CD8-positive, alpha-beta memory T cell (primary cell): ENCODE measurements around the gene ABCG8. TPM values are rescaled to one million over a fixed set of nuclear protein-coding genes. Genes with fewer than 3 reads are reported as not detected.

ENCODE experiments used
- CTCF ChIA-PET: fragments of 350-600 bp; sonication (Branson Sonifier 250); formaldehyde crosslinking; loops from one replicate; lab custom pipeline; 2021; ENCODE audit warnings: antibody characterized with exemption; lab: Charles Lee
- POLR2A ChIA-PET: fragments of 350-600 bp; sonication (Branson Sonifier 250); formaldehyde crosslinking; loops from one replicate; lab custom pipeline; 2021; ENCODE audit warnings: antibody characterized with exemption; lab: Charles Lee
- DNase-seq, 5 donors: peaks; one replicate each; pipeline versions ENCODE4 v3.0.0 to v3.0.0-alpha.2; 2020 to 2022; ENCODE audit warnings: mixed read lengths in 1 of 5
- H3K27ac ChIP-seq: one replicate; pipeline ENCODE4 v1.7.0; 2013; ENCODE audit warnings: low read depth, mild to moderate bottlenecking, low read length, moderate library complexity
- H3K27me3 ChIP-seq: 2 replicates; pipeline ENCODE4 v1.7.0; 2013; ENCODE audit warnings: low read length, mild to moderate bottlenecking; ENCODE audit not compliant: insufficient read depth, poor library complexity, severe bottlenecking
- H3K36me3 ChIP-seq: 2 replicates; pipeline ENCODE4 v1.7.0; 2013; ENCODE audit warnings: mild to moderate bottlenecking, low read length, moderate library complexity; ENCODE audit not compliant: insufficient read depth
- H3K4me1 ChIP-seq: 2 replicates; pipeline ENCODE4 v1.7.0; 2013; ENCODE audit warnings: mild to moderate bottlenecking, low read length, moderate library complexity; ENCODE audit not compliant: insufficient read depth
- H3K4me3 ChIP-seq: 2 replicates; pipeline ENCODE4 v1.7.0; 2013; ENCODE audit warnings: mild to moderate bottlenecking, low read length
- H3K9me3 ChIP-seq: 2 replicates; pipeline ENCODE4 v1.7.0; 2013; ENCODE audit warnings: mild to moderate bottlenecking, low read length
- H3K27ac Mint-ChIP-seq, 8 donors: one replicate each; pipeline ENCODE4 v1.8.0; 2020 to 2021; ENCODE audit warnings: mixed read lengths in 8 of 8, mild to moderate bottlenecking in 6 of 8, inconsistent platforms in 3 of 8, moderate library complexity in 3 of 8
- H3K27me3 Mint-ChIP-seq, 2 donors: one replicate each; pipeline ENCODE4 v1.8.0; 2020 to 2021; ENCODE audit warnings: mixed read lengths in 2 of 2, mild to moderate bottlenecking in 1 of 2, moderate library complexity in 1 of 2
- H3K36me3 Mint-ChIP-seq, 3 donors: one replicate each; pipeline ENCODE4 v1.8.0; 2020 to 2021; ENCODE audit warnings: mixed read lengths in 3 of 3, inconsistent platforms in 1 of 3, mild to moderate bottlenecking in 1 of 3
- H3K4me1 Mint-ChIP-seq, 3 donors: one replicate each; pipeline ENCODE4 v1.8.0; 2020 to 2021; ENCODE audit warnings: mixed read lengths in 3 of 3, inconsistent platforms in 1 of 3, mild to moderate bottlenecking in 1 of 3
- H3K4me3 Mint-ChIP-seq, 7 donors: one replicate each; pipeline ENCODE4 v1.8.0; 2020 to 2021; ENCODE audit warnings: mixed read lengths in 7 of 7, mild to moderate bottlenecking in 6 of 7, moderate library complexity in 4 of 7, inconsistent platforms in 2 of 7
- H3K9me3 Mint-ChIP-seq, 5 donors: one replicate each; pipeline ENCODE4 v1.8.0; 2020 to 2022; ENCODE audit warnings: mixed read lengths in 5 of 5, mild to moderate bottlenecking in 3 of 5, moderate library complexity in 2 of 5, inconsistent platforms in 1 of 5
- polyA plus RNA-seq: library from polyadenylated mRNA; unstranded; fragments of 300-500 nt; fragmentation: Illumina TruSeq; gene quantifications from one replicate; pipeline ENCODE4 v1.2.3, GENCODE V29; 2021
- total RNA-seq, 2 experiments: library from RNA; stranded (reverse); gene quantifications; one replicate each; pipeline ENCODE4 v1.2.3, GENCODE V29; 2021

ABCG8 gene
- total and polyA plus RNA-seq, 3 experiments from 2014 or later, result not detected

DNA sequence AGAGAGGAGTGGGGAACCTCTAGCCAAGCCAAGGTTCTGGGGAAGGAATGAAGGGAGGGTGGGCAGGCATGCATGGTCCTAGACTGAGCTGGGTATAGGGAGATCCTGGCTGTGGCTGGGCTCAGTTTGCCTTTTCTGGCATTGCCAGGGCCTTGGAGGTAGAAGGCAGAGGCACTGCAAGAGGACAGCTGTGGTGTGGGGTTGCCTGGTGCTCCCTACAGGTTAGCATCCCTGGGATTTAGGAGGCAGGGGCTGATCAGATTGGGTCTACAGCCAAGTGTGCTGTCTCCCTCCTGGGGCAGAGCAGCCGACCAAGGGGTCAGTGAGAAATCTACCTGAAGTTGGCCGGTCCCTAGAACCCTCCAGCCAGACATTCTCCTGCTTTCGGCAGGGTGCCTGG is 15.9 kb downstream of the ABCG8 start:
- H3K4me3 Mint-ChIP-seq, result no peak overlapping the region
- peaks cover 9 to 52% of the 10 kb centered on the region in 2 donors for H3K27me3 Mint-ChIP-seq
- ChIA-PET POLR2A (no interaction called here), CTCF (interaction anchor here (0.7 kb wide), 1 partner anchor 11 kb away, joined by 3 read pairs; no protein-coding TSS in a partner anchor)
- Histone ChIP-seq H3K4me1 (no peaks in the 10 kb centered on the region), H3K27ac (no peak overlapping the region), H3K4me3 (no peak overlapping the region), H3K9me3 (no peaks in the 10 kb centered on the region), H3K36me3 (no peaks in the 10 kb centered on the region), H3K27me3 (no peaks in the 10 kb centered on the region)
- DNase-seq, result no peak
- no peaks in the 10 kb centered on the region for H3K4me1 Mint-ChIP-seq
- H3K9me3 Mint-ChIP-seq, result no peaks in the 10 kb centered on the region
- no peaks in the 10 kb centered on the region for H3K36me3 Mint-ChIP-seq
- no peak overlapping the region for H3K27ac Mint-ChIP-seq

DNA sequence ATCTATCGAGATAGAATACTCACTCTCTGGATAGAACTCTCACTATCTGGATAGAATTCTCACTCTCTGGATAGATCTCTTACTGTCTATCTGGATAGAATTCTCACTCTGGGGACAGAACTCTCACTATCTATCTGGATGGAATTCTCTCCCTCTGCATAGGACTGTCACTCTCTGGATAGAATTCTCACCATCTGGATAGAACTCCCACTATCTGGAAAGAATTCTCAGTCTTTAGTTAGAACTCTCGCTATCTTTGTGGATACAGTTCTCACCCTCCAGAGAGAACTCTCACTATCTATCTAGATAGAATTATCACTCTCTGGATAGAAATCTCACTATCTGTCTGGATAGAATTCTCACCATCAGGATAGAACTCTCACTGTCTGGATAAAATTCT is 16.5 kb downstream of the ABCG8 start:
- no peaks in the 10 kb centered on the region for H3K4me1 ChIP-seq
- H3K36me3 ChIP-seq, result no peaks in the 10 kb centered on the region
- no peak for DNase-seq
- no peak overlapping the region for H3K27ac ChIP-seq
- Mint-ChIP-seq H3K36me3 (no peaks in the 10 kb centered on the region), H3K27me3 (peaks cover 11 to 55% of the 10 kb centered on the region in 2 donors), H3K9me3 (no peaks in the 10 kb centered on the region), H3K4me1 (no peaks in the 10 kb centered on the region), H3K4me3 (no peak overlapping the region), H3K27ac (no peak overlapping the region)
- H3K27me3 ChIP-seq, result no peaks in the 10 kb centered on the region
- ChIA-PET POLR2A (no interaction called here), CTCF (no interaction called here)
- H3K9me3 ChIP-seq, result no peaks in the 10 kb centered on the region
- H3K4me3 ChIP-seq, result no peak overlapping the region

DNA sequence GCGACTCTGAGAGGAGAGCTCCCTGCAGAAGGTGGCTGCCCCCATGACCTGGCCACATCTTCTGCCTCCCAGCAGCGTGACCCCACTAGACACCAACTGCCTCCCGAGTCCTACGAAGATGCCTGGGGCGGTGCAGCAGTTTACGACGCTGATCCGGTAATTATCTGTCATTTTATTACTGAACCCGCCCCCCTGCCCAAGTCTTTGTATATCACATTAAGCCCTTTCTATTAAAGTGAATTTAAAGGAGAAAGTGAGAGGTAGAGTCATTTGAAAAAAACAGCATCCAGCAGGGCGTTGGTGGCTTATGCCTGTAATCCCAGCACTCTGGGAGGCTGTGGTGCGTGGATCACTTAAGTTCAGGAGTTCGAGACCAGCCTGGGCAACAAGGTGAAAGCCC is 33.4 kb downstream of the ABCG8 start:
- no peaks in the 10 kb centered on the region for H3K36me3 ChIP-seq
- no peaks in the 10 kb centered on the region for H3K4me1 ChIP-seq
- H3K27ac Mint-ChIP-seq, result no peak overlapping the region
- H3K4me3 ChIP-seq, result no peak overlapping the region
- peaks cover 19 to 33% of the 10 kb centered on the region in 2 donors for H3K27me3 Mint-ChIP-seq
- POLR2A ChIA-PET, result no interaction called here
- H3K9me3 Mint-ChIP-seq, result no peaks in the 10 kb centered on the region
- CTCF ChIA-PET, result no interaction called here
- no peaks in the 10 kb centered on the region for H3K9me3 ChIP-seq
- H3K4me1 Mint-ChIP-seq, result no peaks in the 10 kb centered on the region
- DNase-seq, result no peak
- no peak overlapping the region for H3K27ac ChIP-seq
- H3K27me3 ChIP-seq, result peaks cover 6% of the 10 kb centered on the region
- H3K36me3 Mint-ChIP-seq, result no peaks in the 10 kb centered on the region
- H3K4me3 Mint-ChIP-seq, result no peak overlapping the region

DNA sequence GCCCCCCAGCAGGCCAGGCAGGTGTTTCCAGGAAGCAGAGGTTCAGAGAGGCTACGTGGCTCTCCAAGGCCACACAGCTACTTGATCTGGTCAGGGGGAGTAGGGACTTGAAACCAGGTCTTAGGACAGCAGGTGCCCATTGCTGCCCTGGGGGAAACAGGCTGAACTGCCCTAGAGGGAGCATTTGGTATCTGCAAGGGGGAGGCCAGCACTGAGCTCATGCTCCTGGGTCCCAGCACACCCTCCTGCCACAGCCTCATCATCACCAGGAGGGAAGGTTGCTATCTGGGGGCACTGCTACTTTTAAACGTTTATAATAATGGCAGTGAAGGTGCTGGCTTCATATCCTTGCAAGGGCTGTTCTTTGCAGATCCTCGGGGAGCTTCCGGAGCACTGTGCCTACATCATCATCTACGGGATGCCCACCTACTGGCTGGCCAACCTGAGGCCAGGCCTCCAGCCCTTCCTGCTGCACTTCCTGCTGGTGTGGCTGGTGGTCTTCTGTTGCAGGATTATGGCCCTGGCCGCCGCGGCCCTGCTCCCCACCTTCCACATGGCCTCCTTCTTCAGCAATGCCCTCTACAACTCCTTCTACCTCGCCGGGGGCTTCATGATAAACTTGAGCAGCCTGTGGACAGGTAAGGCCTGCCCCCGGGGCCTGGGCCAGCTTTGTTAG is 36.1 kb downstream of the ABCG8 start:
- H3K4me3 Mint-ChIP-seq, result no peak overlapping the region
- H3K36me3 Mint-ChIP-seq, result no peaks in the 10 kb centered on the region
- ChIA-PET POLR2A (no interaction called here), CTCF (no interaction called here)
- peaks cover 4 to 9% (median 6%) of the 10 kb centered on the region in 3 donors for H3K4me1 Mint-ChIP-seq
- H3K4me3 ChIP-seq, result no peak overlapping the region
- H3K9me3 Mint-ChIP-seq, result no peaks in the 10 kb centered on the region
- peaks cover 10 to 33% of the 10 kb centered on the region in 2 donors for H3K27me3 Mint-ChIP-seq
- H3K4me1 ChIP-seq, result no peaks in the 10 kb centered on the region
- peaks cover 11% of the 10 kb centered on the region for H3K27me3 ChIP-seq
- DNase-seq, result no peak
- H3K27ac ChIP-seq, result no peak overlapping the region
- no peak overlapping the region for H3K27ac Mint-ChIP-seq
- H3K36me3 ChIP-seq, result no peaks in the 10 kb centered on the region
- no peaks in the 10 kb centered on the region for H3K9me3 ChIP-seq

DNA sequence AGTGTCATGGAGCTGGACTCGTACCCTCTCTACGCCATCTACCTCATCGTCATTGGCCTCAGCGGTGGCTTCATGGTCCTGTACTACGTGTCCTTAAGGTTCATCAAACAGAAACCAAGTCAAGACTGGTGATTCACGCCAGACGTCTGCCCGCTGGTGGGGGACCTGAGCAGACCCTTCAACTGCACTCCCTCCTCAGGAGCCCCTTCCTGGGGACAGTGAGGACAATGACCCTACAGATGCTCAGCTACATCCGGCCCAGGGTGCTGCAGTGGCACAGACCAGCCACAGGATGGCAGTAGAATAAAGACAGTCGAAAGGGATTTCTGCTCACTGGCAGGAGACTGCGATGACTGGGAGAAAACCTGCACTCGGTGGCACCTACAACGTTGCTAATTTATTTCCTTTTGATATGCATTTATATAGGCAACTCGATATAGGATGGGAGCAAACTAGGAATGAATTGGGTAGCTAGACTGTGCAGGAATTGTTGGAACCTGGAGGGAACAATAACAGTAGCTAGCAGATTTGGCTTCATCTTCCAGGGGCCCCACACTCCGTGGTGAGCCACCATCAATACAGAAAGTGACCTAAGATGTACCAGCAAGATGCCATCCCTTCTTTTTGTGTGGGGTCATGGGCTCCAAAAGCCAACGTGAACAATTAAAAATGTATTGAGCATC is 39.2 kb downstream of the ABCG8 start:
- Histone ChIP-seq H3K36me3 (no peaks in the 10 kb centered on the region), H3K27me3 (peaks cover 11% of the 10 kb centered on the region), H3K4me1 (no peaks in the 10 kb centered on the region), H3K4me3 (no peak overlapping the region), H3K9me3 (no peaks in the 10 kb centered on the region), H3K27ac (no peak overlapping the region)
- ChIA-PET POLR2A (no interaction called here), CTCF (interaction anchor here (0.6 to 1.3 kb wide), 4 partner anchors 9 to 1081 kb away, joined by 3 to 5 read pairs (median 4); no protein-coding TSS in a partner anchor)
- H3K27me3 Mint-ChIP-seq, result peaks cover 9 to 30% of the 10 kb centered on the region in 2 donors
- peak; percentile 19 to 60 (median 36) for DNase-seq
- H3K4me1 Mint-ChIP-seq, result peaks cover 4 to 9% (median 6%) of the 10 kb centered on the region in 3 donors
- H3K36me3 Mint-ChIP-seq, result peaks cover 0 to 3% (median 0%) of the 10 kb centered on the region in 3 donors
- no peaks in the 10 kb centered on the region for H3K9me3 Mint-ChIP-seq
- H3K27ac Mint-ChIP-seq, result no peak overlapping the region
- peak overlapping the region in 1 of 7 donors; percentile 70 for H3K4me3 Mint-ChIP-seq

DNA sequence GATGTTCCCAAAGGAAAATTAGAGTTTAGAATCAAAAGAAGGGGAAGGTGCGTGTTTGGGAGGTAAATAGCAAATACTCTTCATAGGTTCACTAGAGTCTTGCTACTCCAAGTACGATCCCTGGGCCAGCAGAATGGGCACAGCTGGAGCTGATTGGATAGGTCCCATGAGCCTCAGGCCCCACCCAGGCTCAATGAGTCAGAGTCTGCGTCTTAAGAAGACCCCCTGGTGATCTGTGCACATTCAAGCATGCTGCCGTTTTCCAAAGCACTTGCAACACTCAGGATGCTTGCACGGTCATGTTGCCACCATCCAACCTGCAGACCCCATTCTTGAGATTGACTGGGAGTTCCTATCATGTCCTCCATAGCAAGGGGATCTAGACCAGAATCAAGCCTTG is 40.5 kb downstream of the ABCG8 start:
- H3K27ac ChIP-seq, result no peak overlapping the region
- no peaks in the 10 kb centered on the region for H3K36me3 ChIP-seq
- Mint-ChIP-seq H3K27me3 (peaks cover 2 to 20% of the 10 kb centered on the region in 2 donors), H3K36me3 (peaks cover 0 to 3% (median 0%) of the 10 kb centered on the region in 3 donors), H3K4me1 (peaks cover 4 to 9% (median 6%) of the 10 kb centered on the region in 3 donors), H3K9me3 (no peaks in the 10 kb centered on the region), H3K4me3 (no peak overlapping the region), H3K27ac (no peak overlapping the region)
- DNase-seq, result no peak
- H3K4me1 ChIP-seq, result no peaks in the 10 kb centered on the region
- no peak overlapping the region for H3K4me3 ChIP-seq
- H3K27me3 ChIP-seq, result peaks cover 11% of the 10 kb centered on the region
- H3K9me3 ChIP-seq, result no peaks in the 10 kb centered on the region
- CTCF ChIA-PET, result no interaction called here
- POLR2A ChIA-PET, result no interaction called here

DNA sequence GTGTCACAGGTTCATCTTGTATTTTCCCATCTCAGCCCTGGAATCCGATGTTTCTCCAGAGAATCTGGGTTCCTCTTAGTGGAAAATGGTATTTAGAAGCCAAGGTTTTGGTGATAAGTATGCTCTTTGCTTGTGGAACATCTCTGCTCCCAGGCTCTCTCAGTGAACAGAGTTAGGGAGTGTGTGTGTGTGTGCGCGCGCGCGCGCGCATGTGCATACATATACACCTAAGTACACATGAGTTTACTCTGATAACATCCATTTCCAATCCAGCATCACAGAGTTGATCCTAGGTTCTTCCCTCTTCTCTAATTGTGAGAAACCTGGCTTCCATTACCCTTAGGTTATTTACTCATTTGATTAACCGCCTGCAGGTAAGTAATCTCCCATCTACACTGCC is 41.7 kb downstream of the ABCG8 start:
- Histone ChIP-seq H3K4me3 (no peak overlapping the region), H3K9me3 (no peaks in the 10 kb centered on the region), H3K27me3 (peaks cover 11% of the 10 kb centered on the region), H3K36me3 (no peaks in the 10 kb centered on the region), H3K4me1 (no peaks in the 10 kb centered on the region), H3K27ac (no peak overlapping the region)
- Mint-ChIP-seq H3K4me3 (no peak overlapping the region), H3K36me3 (peaks cover 0 to 4% (median 3%) of the 10 kb centered on the region in 3 donors), H3K9me3 (no peaks in the 10 kb centered on the region), H3K27ac (peak overlapping the region in 1 of 8 donors; percentile 6), H3K27me3 (peaks cover 0 to 20% of the 10 kb centered on the region in 2 donors), H3K4me1 (peaks cover 4 to 9% (median 6%) of the 10 kb centered on the region in 3 donors)
- no peak for DNase-seq
- POLR2A ChIA-PET, result no interaction called here
- CTCF ChIA-PET, result no interaction called here

DNA sequence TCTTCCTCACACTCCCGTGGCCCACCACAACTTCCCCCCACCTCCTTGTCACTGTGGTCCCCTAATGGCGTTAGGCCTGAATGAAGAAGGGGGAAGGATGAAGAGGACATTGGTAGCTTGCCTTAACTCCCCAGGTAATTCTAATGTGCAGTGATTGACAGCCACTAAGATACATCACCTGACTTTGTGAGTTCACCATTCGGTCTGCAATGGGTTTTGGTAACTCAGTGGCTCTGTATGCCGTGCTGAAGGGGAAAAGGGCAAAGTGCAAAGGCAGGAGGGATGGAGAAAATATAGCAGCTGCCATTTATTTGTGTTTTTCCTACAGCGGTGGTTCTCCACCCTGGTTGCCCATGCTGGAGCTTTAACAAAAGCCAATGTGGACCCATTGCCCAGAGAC is 42.2 kb downstream of the ABCG8 start:
- Mint-ChIP-seq H3K36me3 (peaks cover 0 to 5% (median 3%) of the 10 kb centered on the region in 3 donors), H3K9me3 (no peaks in the 10 kb centered on the region), H3K4me1 (peaks cover 4 to 9% (median 6%) of the 10 kb centered on the region in 3 donors), H3K27ac (no peak overlapping the region), H3K27me3 (peaks cover 0 to 18% of the 10 kb centered on the region in 2 donors), H3K4me3 (no peak overlapping the region)
- Histone ChIP-seq H3K9me3 (no peaks in the 10 kb centered on the region), H3K36me3 (no peaks in the 10 kb centered on the region), H3K4me1 (no peaks in the 10 kb centered on the region), H3K27ac (no peak overlapping the region), H3K27me3 (peaks cover 11% of the 10 kb centered on the region), H3K4me3 (no peak overlapping the region)
- POLR2A ChIA-PET, result interaction anchor here (0.7 kb wide), 1 partner anchor 98 kb away, joined by 7 read pairs; no protein-coding TSS in a partner anchor
- DNase-seq, result no peak
- CTCF ChIA-PET, result no interaction called here
